Retinal pigment epithelial cell (primary cell): ENCODE measurements around the gene DCX.

Experiments
- DNase-seq: peaks from one replicate; pipeline ENCODE4 v3.0.0-alpha.2; 2010; ENCODE audit warnings: low read depth
- H3K4me3 ChIP-seq: 2 replicates; pipeline ENCODE4 v1.5.1; 2011; ENCODE audit warnings: mild to moderate bottlenecking, low read length, control low read depth, moderate library complexity
- CTCF ChIP-seq: conservative IDR thresholded peaks from 2 replicates; pipeline ENCODE4 v1.5.1; 2011; ENCODE audit warnings: low read depth, low read length, control low read depth, inconsistent platforms

DCX gene

GRCh38 chrX:111264385-111264784, 147.6 kb downstream of the DCX start:
- no peak overlapping the region for H3K4me3 ChIP-seq
- no peak for DNase-seq
- no peak for TF ChIP-seq CTCF

- DNase-seq: peak; percentile 20
- TF ChIP-seq CTCF: no peak
- no peak overlapping the region for H3K4me3 ChIP-seq
Observed at GRCh38 chrX:111262086-111262485, 149.9 kb downstream of the DCX start.

- no peak for TF ChIP-seq CTCF
- no peak for DNase-seq
- no peak overlapping the region for H3K4me3 ChIP-seq
Observed at GRCh38 chrX:111260451-111260850, 151.5 kb downstream of the DCX start.

DNA sequence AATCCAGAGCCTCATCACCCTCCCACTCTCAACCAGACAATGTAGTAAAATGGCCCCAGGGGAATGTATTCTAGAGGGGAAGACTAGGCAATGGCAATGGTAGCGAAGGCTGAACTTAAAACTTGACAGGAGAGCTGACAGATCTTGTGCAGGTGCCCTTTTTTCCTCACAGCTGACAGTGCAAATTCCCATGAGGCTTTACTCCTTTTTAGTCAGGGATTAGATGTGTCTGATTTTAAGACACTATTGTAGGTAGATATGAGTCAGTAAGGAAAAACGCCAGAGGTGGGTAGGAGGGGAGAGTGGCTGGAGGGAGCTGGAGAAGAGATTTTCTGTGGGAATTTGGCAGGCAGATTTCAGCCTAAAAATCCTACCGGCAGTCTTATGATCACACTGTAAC, 152.4 kb downstream of the DCX start:
- TF ChIP-seq CTCF: no peak
- no peak for DNase-seq
- H3K4me3 ChIP-seq: no peak overlapping the region

GRCh38 chrX:111257733-111258132, 154.3 kb downstream of the DCX start:
- TF ChIP-seq CTCF: no peak
- no peak for DNase-seq
- H3K4me3 ChIP-seq: no peak overlapping the region

DNA sequence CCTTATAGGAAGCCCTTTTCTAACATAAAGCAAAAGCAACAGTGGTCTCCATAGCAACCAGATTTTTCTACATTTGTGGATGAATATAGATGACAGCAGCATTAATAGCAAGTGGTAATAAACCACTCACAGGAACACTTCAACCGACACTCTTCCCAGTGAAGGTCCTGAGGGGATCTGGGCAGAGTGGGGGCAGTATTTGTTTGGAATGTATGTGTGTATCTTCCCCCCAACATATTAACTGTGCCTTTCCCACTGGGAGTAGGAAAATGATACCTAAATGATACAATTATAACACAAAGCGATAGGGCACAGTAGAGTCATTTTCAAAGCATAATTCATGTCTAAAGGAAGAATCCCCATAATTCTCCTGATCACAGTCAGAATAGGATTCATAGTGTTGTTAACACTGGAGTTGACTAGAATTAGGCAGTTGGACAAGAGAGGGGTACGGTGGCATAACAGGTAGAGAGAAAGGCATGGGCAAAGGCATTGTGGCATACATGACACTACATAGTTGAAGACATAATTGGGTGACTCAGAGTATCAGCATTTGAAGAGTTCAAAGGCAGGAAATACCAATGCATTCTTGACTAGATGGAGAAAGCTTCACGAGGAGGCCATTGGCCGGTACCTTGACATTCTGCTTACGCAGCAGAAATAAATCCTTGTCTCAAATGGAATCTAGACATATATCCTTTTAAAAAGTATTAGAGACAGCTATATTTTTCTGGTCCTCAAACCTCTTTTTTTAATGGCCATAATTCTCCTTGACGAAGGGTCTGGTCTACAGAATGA, 156.9 kb downstream of the DCX start:
- H3K4me3 ChIP-seq: no peak overlapping the region
- DNase-seq: no peak
- no peak for TF ChIP-seq CTCF

DNA sequence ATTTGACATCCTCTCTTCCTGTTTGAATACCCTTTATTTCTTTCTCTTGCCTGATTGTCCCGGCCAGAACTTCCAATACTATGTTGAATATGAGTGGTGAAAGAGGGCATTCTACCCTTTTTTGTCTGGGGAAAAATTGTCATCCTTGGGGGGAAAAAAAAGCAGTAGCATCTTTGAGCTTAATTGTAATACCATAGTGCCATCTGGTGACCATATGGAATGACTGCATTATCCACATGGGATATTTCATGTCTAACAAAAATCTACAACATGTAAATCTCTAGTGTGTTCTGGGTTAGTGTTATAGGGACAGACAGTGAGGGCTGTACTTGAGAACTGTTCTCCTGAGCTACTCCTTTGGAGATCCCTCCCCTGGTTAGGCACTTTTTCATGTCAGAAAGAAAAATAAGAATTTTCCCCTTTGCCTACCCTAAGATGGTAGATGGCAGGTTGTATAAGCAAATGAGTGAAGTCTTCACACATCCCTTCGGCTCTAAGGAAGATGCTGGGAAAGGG, 167.7 kb downstream of the DCX start:
- TF ChIP-seq CTCF: peak; percentile 58
- H3K4me3 ChIP-seq: no peak overlapping the region
- DNase-seq: no peak
